Measurements from ENCODE around the gene RGL1.

DNA sequence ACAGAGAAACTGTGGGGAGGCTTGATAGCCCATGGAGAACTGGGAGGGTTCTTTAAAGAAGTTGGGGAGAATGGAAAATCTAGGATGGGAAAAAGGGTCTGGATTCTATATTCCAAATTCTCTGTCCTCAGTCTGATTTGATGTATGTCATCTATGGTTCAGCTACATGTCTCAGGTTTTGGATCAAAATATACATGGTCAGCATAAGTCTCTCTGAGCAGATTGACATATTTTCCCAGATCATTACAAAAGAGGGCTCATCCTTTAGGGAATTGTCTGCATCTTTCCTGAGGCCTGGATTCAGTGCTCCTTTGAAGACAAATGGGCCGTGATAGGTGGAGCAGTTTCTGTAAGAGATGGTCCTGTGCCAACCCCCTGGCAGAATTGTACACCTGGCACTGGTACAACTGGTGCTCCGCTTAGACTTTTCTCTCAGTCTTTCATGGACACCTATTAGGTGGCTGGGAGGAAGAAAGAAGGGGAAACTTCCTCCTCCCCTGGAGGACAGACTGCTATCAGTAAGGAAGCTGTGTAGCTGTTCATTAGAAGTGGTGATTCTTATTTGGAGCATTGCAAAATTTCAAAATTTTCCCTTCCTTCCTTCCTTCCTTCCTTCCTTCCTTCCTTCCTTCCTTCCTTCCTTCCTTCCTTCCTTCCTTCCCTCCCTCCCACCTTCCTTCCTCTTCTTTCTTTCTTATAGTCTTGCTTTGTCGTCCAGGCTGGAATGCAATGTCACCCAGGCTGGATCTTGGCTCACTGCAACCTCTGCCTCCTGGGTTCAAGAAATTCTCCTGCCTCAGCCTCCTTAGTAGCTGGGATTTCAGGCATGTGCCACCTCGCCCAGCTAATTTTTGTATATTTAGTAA lies 26.1 kb upstream of the RGL1 start:
- TF ChIP-seq, protein P1, sequence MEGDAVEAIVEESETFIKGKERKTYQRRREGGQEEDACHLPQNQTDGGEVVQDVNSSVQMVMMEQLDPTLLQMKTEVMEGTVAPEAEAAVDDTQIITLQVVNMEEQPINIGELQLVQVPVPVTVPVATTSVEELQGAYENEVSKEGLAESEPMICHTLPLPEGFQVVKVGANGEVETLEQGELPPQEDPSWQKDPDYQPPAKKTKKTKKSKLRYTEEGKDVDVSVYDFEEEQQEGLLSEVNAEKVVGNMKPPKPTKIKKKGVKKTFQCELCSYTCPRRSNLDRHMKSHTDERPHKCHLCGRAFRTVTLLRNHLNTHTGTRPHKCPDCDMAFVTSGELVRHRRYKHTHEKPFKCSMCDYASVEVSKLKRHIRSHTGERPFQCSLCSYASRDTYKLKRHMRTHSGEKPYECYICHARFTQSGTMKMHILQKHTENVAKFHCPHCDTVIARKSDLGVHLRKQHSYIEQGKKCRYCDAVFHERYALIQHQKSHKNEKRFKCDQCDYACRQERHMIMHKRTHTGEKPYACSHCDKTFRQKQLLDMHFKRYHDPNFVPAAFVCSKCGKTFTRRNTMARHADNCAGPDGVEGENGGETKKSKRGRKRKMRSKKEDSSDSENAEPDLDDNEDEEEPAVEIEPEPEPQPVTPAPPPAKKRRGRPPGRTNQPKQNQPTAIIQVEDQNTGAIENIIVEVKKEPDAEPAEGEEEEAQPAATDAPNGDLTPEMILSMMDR (IDR thresholded peaks at IDR 0.05): no peak
- TF ChIP-seq POLR2A (IDR thresholded peaks at IDR 0.05; ENCODE audit: low read depth): no peak

Measured in esophagus muscularis mucosa (tissue), 3 donors.